ENCODE data around the gene HIVEP3. TPM values are rescaled to one million over a fixed set of nuclear protein-coding genes. Genes with fewer than 3 reads are reported as not detected.

The HIVEP3 gene
- total RNA-seq, 2 donors from 2014 or later, result 0.13 to 0.99 TPM

DNA sequence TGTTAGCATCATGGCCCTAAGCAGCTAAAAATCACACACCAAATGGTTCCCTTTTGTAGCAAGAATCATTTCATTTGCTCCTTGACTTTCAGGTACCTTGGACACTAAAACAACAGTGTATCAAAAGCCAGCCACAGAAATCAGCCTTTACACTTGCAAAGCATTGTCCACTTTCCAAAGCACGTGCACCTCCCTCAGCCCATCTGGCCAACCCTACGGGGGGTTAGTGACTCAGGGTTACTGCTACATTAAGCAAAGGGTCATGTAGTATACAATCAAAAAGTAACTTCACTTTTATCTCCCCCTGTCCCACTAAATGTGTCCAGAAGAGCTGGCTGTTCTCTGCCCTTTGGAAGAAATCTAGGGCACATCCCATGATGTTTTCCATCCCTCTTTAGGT, 149.7 kb downstream of the HIVEP3 start:
- Mint-ChIP-seq H3K36me3 (ENCODE audit: low read depth) (no peaks in the 10 kb centered on the region), H3K27me3 (ENCODE audit: insufficient read depth) (no peaks in the 10 kb centered on the region), H3K4me3 (no peak overlapping the region), H3K9me3 (no peaks in the 10 kb centered on the region), H3K27ac (no peak overlapping the region), H3K4me1 (no peaks in the 10 kb centered on the region)
- no peak for DNase-seq
- TF ChIP-seq, protein P1, sequence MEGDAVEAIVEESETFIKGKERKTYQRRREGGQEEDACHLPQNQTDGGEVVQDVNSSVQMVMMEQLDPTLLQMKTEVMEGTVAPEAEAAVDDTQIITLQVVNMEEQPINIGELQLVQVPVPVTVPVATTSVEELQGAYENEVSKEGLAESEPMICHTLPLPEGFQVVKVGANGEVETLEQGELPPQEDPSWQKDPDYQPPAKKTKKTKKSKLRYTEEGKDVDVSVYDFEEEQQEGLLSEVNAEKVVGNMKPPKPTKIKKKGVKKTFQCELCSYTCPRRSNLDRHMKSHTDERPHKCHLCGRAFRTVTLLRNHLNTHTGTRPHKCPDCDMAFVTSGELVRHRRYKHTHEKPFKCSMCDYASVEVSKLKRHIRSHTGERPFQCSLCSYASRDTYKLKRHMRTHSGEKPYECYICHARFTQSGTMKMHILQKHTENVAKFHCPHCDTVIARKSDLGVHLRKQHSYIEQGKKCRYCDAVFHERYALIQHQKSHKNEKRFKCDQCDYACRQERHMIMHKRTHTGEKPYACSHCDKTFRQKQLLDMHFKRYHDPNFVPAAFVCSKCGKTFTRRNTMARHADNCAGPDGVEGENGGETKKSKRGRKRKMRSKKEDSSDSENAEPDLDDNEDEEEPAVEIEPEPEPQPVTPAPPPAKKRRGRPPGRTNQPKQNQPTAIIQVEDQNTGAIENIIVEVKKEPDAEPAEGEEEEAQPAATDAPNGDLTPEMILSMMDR (conservative IDR thresholded peaks at IDR 0.05), result no peak
- Histone ChIP-seq H3K27me3 (ENCODE audit: control insufficient read depth, insufficient read depth, low read length, poor library complexity, severe bottlenecking) (no peaks in the 10 kb centered on the region), H3K36me3 (ENCODE audit: control insufficient read depth, insufficient read depth, low read length) (no peaks in the 10 kb centered on the region), H3K27ac (ENCODE audit: low read depth, low read length) (no peak overlapping the region), H3K9ac (ENCODE audit: extremely low read depth, low read length, poor library complexity, severe bottlenecking) (no peak overlapping the region), H3K4me1 (ENCODE audit: control insufficient read depth, insufficient read depth, low read length) (no peaks in the 10 kb centered on the region), H3K9me3 (ENCODE audit: control insufficient read depth, low read length) (no peaks in the 10 kb centered on the region), H3K4me3 (ENCODE audit: low read length) (no peak overlapping the region)
- 83 to 91% methylated on average over 2 of the region's 2 CpGs for WGBS, 2 experiments (ENCODE audit: insufficient coverage in 1 of 2, insufficient read length in 1 of 2)

- no peaks in the 10 kb centered on the region for H3K36me3 Mint-ChIP-seq (ENCODE audit: low read depth)
- no peaks in the 10 kb centered on the region for H3K4me1 ChIP-seq (ENCODE audit: control insufficient read depth, insufficient read depth, low read length)
- no peaks in the 10 kb centered on the region for H3K9me3 ChIP-seq (ENCODE audit: control insufficient read depth, low read length)
- H3K4me3 Mint-ChIP-seq, result no peak overlapping the region
- DNase-seq, result no peak
- H3K9me3 Mint-ChIP-seq, result no peaks in the 10 kb centered on the region
- no peaks in the 10 kb centered on the region for H3K36me3 ChIP-seq (ENCODE audit: control insufficient read depth, insufficient read depth, low read length)
- WGBS, 2 experiments (ENCODE audit: insufficient coverage in 1 of 2, insufficient read length in 1 of 2), result 64 to 72% methylated on average over 5 to 6 of the region's 6 CpGs
- TF ChIP-seq, protein P1 (conservative IDR thresholded peaks at IDR 0.05), result no peak
- H3K4me3 ChIP-seq (ENCODE audit: low read length), result no peak overlapping the region
- no peak overlapping the region for H3K27ac ChIP-seq (ENCODE audit: low read depth, low read length)
- H3K27me3 ChIP-seq (ENCODE audit: control insufficient read depth, insufficient read depth, low read length, poor library complexity, severe bottlenecking), result no peaks in the 10 kb centered on the region
- H3K4me1 Mint-ChIP-seq, result no peaks in the 10 kb centered on the region
- H3K27me3 Mint-ChIP-seq (ENCODE audit: insufficient read depth), result no peaks in the 10 kb centered on the region
- H3K27ac Mint-ChIP-seq, result no peak overlapping the region
- H3K9ac ChIP-seq (ENCODE audit: extremely low read depth, low read length, poor library complexity, severe bottlenecking), result no peak overlapping the region
These were observed 150.1 kb downstream of the HIVEP3 start for GRCh38 chr1:41768583-41768982.

GRCh38 chr1:41767534-41768525, 150.9 kb downstream of the HIVEP3 start:
- Histone ChIP-seq H3K4me3 (ENCODE audit: low read length) (no peak overlapping the region), H3K27me3 (ENCODE audit: control insufficient read depth, insufficient read depth, low read length, poor library complexity, severe bottlenecking) (no peaks in the 10 kb centered on the region), H3K36me3 (ENCODE audit: control insufficient read depth, insufficient read depth, low read length) (no peaks in the 10 kb centered on the region), H3K27ac (ENCODE audit: low read depth, low read length) (no peak overlapping the region), H3K9ac (ENCODE audit: extremely low read depth, low read length, poor library complexity, severe bottlenecking) (no peak overlapping the region), H3K4me1 (ENCODE audit: control insufficient read depth, insufficient read depth, low read length) (no peaks in the 10 kb centered on the region), H3K9me3 (ENCODE audit: control insufficient read depth, low read length) (no peaks in the 10 kb centered on the region)
- TF ChIP-seq, protein P1 (conservative IDR thresholded peaks at IDR 0.05), result no peak
- Mint-ChIP-seq H3K4me1 (no peaks in the 10 kb centered on the region), H3K27ac (no peak overlapping the region), H3K36me3 (ENCODE audit: low read depth) (no peaks in the 10 kb centered on the region), H3K4me3 (no peak overlapping the region), H3K27me3 (ENCODE audit: insufficient read depth) (no peaks in the 10 kb centered on the region), H3K9me3 (no peaks in the 10 kb centered on the region)
- 86 to 88% methylated on average over 7 to 10 of the region's 11 CpGs for WGBS, 2 experiments (ENCODE audit: insufficient coverage in 1 of 2, insufficient read length in 1 of 2)
- DNase-seq, result no peak
